Measurements from ENCODE around the gene RINL.

RINL gene

GRCh38 chr19:38877781-38878574, at the start of gene RINL:
RINL (minus strand) TSS chr19:38878275; CDS start chr19:38876742, 1,533 bp downstream.
- H3K27ac ChIP-seq, result peak within 1 kb of the TSS; percentile 32
- TF ChIP-seq CTCF (IDR thresholded peaks at IDR 0.05) (no peak), ZFX (IDR thresholded peaks at IDR 0.05; ENCODE audit: borderline replicate concordance) (no peak)

- H3K27ac ChIP-seq, result no peak overlapping the region
- TF ChIP-seq CTCF (IDR thresholded peaks at IDR 0.05), result no peak
Measured at GRCh38 chr19:38924388-38924787, 46.3 kb upstream of the RINL start.

- TF ChIP-seq ZFX (IDR thresholded peaks at IDR 0.05; ENCODE audit: borderline replicate concordance) (no peak), CTCF (IDR thresholded peaks at IDR 0.05) (no peak)
- no peak overlapping the region for H3K27ac ChIP-seq
Measured at GRCh38 chr19:38922482-38922881, 44.4 kb upstream of the RINL start.

- H3K27ac ChIP-seq, result no peak overlapping the region
- TF ChIP-seq ZFX (IDR thresholded peaks at IDR 0.05; ENCODE audit: borderline replicate concordance) (no peak), CTCF (IDR thresholded peaks at IDR 0.05) (no peak)
Measured at GRCh38 chr19:38921420-38922274, 43.6 kb upstream of the RINL start.

- no peak for TF ChIP-seq CTCF (IDR thresholded peaks at IDR 0.05)
- TF ChIP-seq ZFX (IDR thresholded peaks at IDR 0.05; ENCODE audit: borderline replicate concordance), result no peak
- no peak overlapping the region for H3K27ac ChIP-seq
Measured at GRCh38 chr19:38920602-38921419, 42.7 kb upstream of the RINL start.

- TF ChIP-seq CTCF (IDR thresholded peaks at IDR 0.05) (no peak), ZFX (IDR thresholded peaks at IDR 0.05; ENCODE audit: borderline replicate concordance) (no peak)
- no peak overlapping the region for H3K27ac ChIP-seq
Measured at GRCh38 chr19:38919837-38920601, 41.9 kb upstream of the RINL start.

Data from 22Rv1 (cell line).